G401.6 (cell line): Measurements from ENCODE around the gene HCN2.
"Not testable (repeated sequence)": the region's sequence is repeated elsewhere in the genome, so short reads cannot be mapped to it uniquely, and the experiment has no call there.

Source experiments
- FAIRE-seq: peaks from 2 replicates; lab custom pipeline; 2012; peaks lifted over from hg19 to GRCh38; lab: Jason Lieb, UNC

The HCN2 gene

GRCh38 chr19:605061-605971 lies 15.6 kb downstream of the HCN2 start:
- not testable (repeated sequence) for FAIRE-seq

- FAIRE-seq = no peak
These were observed 17.8 kb downstream of the HCN2 start for GRCh38 chr19:607301-608154.

- no peak for FAIRE-seq
These were observed 18.7 kb downstream of the HCN2 start for GRCh38 chr19:608155-609003.

- no peak for FAIRE-seq
These were observed 19.3 kb downstream of the HCN2 start for GRCh38 chr19:609004-609346.

- no peak for FAIRE-seq
These were observed 20.6 kb downstream of the HCN2 start for GRCh38 chr19:610071-610800.

- no peak for FAIRE-seq
These were observed 21.3 kb downstream of the HCN2 start for GRCh38 chr19:610801-611480.

- FAIRE-seq = no peak
These were observed 21.8 kb downstream of the HCN2 start for GRCh38 chr19:611481-611868.

- no peak for FAIRE-seq
These were observed 23.3 kb downstream of the HCN2 start for GRCh38 chr19:612941-613340.

GRCh38 chr19:613732-614567 lies 24.3 kb downstream of the HCN2 start:
- no peak for FAIRE-seq

- no peak for FAIRE-seq
These were observed 25.9 kb downstream of the HCN2 start for GRCh38 chr19:615619-616018.

- no peak for FAIRE-seq
These were observed 26.5 kb downstream of the HCN2 start for GRCh38 chr19:616062-616700.

- FAIRE-seq = no peak
These were observed 27.3 kb downstream of the HCN2 start for GRCh38 chr19:616747-617526.

- FAIRE-seq = no peak
These were observed 28.0 kb downstream of the HCN2 start for GRCh38 chr19:617551-618246.

- FAIRE-seq = no peak
These were observed 28.6 kb downstream of the HCN2 start for GRCh38 chr19:618247-618619.

- FAIRE-seq = no peak
These were observed 29.1 kb downstream of the HCN2 start for GRCh38 chr19:618674-619285.

- FAIRE-seq = no peak
These were observed 29.8 kb downstream of the HCN2 start for GRCh38 chr19:619286-620002.

- no peak for FAIRE-seq
These were observed 30.6 kb downstream of the HCN2 start for GRCh38 chr19:620166-620862.
